ENCODE measurements around the gene CLSTN2. TPM values are rescaled to one million over a fixed set of nuclear protein-coding genes. Genes with fewer than 3 reads are reported as not detected.

Gene CLSTN2
- total and polyA plus RNA-seq, 2 of the 8 experiments (the other 6 are each of a cell fraction or from before 2014, with no cell fraction given) = 0.39 to 0.52 TPM

DNA sequence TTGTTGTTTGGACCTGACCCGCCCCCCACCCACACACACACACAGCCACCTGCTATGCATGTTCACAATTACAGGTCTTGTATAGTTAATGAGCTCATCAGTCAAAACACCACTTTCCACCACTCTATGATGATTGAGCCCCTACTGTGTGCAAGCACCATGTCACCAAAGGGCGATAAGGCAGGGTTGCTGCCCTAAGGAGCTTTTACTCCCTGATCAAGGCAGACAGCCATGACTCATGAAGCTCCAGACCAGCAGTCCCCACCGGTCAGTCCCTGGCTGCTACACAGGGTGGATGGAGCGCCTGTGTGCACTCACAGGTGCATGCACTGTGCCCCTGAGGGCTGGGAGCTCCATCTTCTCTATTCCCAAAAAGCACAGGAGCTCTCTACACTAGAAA is 270.6 kb downstream of the CLSTN2 start:
- H2AK5ac ChIP-seq (ENCODE audit: low read depth, low read length) = peak overlapping the region; percentile 41; the same call in 1 of the 2 replicates
- peak overlapping the region; percentile 75 for H4K91ac ChIP-seq (replicated peaks; ENCODE audit: insufficient read length, low read length)
- no peaks in the 10 kb centered on the region for H3K36me3 ChIP-seq (ENCODE audit: control insufficient read depth in 2 of 4, insufficient read depth in 4 of 4, low read length in 3 of 4)
- H2BK120ac ChIP-seq (replicated peaks; ENCODE audit: low read depth, low read length) = peak overlapping the region; percentile 91
- H2BK15ac ChIP-seq (ENCODE audit: low read length) = 0 out of 2 replicates have a peak overlapping the region, but pooled peaks have one; percentile 76
- no peak overlapping the region for H4K5ac ChIP-seq (ENCODE audit: insufficient read length, low read depth, low read length)
- H3K4me3 ChIP-seq (ENCODE audit: extremely low read depth in 1 of 4, insufficient read depth in 2 of 4, low read depth in 3 of 4, low read length in 4 of 4) = no peak overlapping the region
- ChIA-PET CTCF (ENCODE audit: partially characterized antibody) (interaction anchor here (0.6 to 3.2 kb wide), 11 partner anchors 9 to 172 kb away, joined by 3 to 20 read pairs (median 4); no protein-coding TSS in a partner anchor), POLR2A (ENCODE audit: partially characterized antibody) (no interaction called here)
- no peak overlapping the region; the same call in 1 of the 2 replicates for H4K8ac ChIP-seq (ENCODE audit: extremely low read depth, insufficient read depth, low read length)
- no peaks in the 10 kb centered on the region for H3K79me1 ChIP-seq (ENCODE audit: low read depth, low read length)
- H3K23me2 ChIP-seq (ENCODE audit: low read depth, low read length) = no peaks in the 10 kb centered on the region
- peak overlapping the region in 1 of 2 experiments; percentile 52; a peak in 1 of 4 replicates for H3K4me2 ChIP-seq (ENCODE audit: insufficient read depth in 1 of 2, low read depth in 2 of 2, low read length in 2 of 2)
- no peak overlapping the region for H3K14ac ChIP-seq (ENCODE audit: insufficient read length)
- WGBS, 2 experiments (ENCODE audit: extremely low coverage in 1 of 2, insufficient coverage in 1 of 2, insufficient read length in 1 of 2, insufficient replicate concordance in 2 of 2, low coverage in 1 of 2, low lambda C conversion rate in 2 of 2, missing lambda C conversion rate in 1 of 2) = 81% methylated on average over 4 of the region's 4 CpGs; no CpG with 5 or more reads in 1 of the 2 experiments
- H3K9me3 ChIP-seq (ENCODE audit: insufficient read depth in 2 of 2, low read depth in 1 of 2, low read length in 1 of 2) = no peaks in the 10 kb centered on the region
- no peak for DNase-seq (ENCODE audit: low read depth in 1 of 2, low spot score in 2 of 2)
- peak overlapping the region; percentile 98; the same call in 1 of the 2 replicates for H2BK5ac ChIP-seq (ENCODE audit: low read depth, low read length)
- H2BK20ac ChIP-seq (ENCODE audit: low read length) = peak overlapping the region; percentile 68
- H3K4ac ChIP-seq (replicated peaks; ENCODE audit: insufficient read length, low read depth, low read length) = peak overlapping the region; percentile 75
- no peak overlapping the region for H3K56ac ChIP-seq (replicated peaks; ENCODE audit: insufficient read length, low read depth, low read length)
- no peaks in the 10 kb centered on the region for H4K20me1 ChIP-seq (replicated peaks in 1 of 2; ENCODE audit: control insufficient read depth in 1 of 2, insufficient read depth in 2 of 2, low read length in 2 of 2)
- H2BK12ac ChIP-seq (ENCODE audit: low read depth, low read length) = peak overlapping the region; percentile 91; the same call in 1 of the 2 replicates
- no peak for FAIRE-seq
- H3K4me1 ChIP-seq (replicated peaks in 1 of 4; ENCODE audit: control insufficient read depth in 3 of 4, insufficient read depth in 4 of 4, low read length in 3 of 4) = peaks cover 11 to 30% (median 25%) of the 10 kb centered on the region in 4 experiments
- H3K23ac ChIP-seq (ENCODE audit: insufficient read length) = no peak overlapping the region
- no peak overlapping the region for H2AFZ ChIP-seq (ENCODE audit: low read length)
- no peak overlapping the region for H3K9ac ChIP-seq (replicated peaks in 1 of 4; ENCODE audit: extremely low read depth in 1 of 4, low read depth in 3 of 4, low read length in 3 of 4)
- H3K79me2 ChIP-seq (ENCODE audit: control insufficient read depth in 1 of 2, insufficient read depth in 2 of 2, low read length in 2 of 2) = no peaks in the 10 kb centered on the region
- H3K27ac ChIP-seq (ENCODE audit: low read depth, low read length) = no peak overlapping the region
- H3K18ac ChIP-seq (ENCODE audit: extremely low read depth, low read length) = peak overlapping the region; percentile 85
- peaks cover 0 to 2% (median 0%) of the 10 kb centered on the region in 4 experiments; a peak in 1 of 7 replicates for H3K27me3 ChIP-seq (replicated peaks in 1 of 4; ENCODE audit: control insufficient read depth in 3 of 4, extremely low read depth in 1 of 4, insufficient read depth in 3 of 4, low read length in 3 of 4)
- TF ChIP-seq RXRA (IDR thresholded peaks at IDR 0.05; ENCODE audit: insufficient read depth, low read depth, low read length) (no peak), HDAC2 (IDR thresholded peaks at IDR 0.05; ENCODE audit: borderline replicate concordance in 1 of 2, low read depth in 2 of 2, low read length in 2 of 2) (no peak), CHD1 (IDR thresholded peaks at IDR 0.05; ENCODE audit: low read depth, low read length) (no peak), ATF2 (IDR thresholded peaks at IDR 0.05; ENCODE audit: low read length) (no peak)

Measured in H1 (cell line).